GM18505 (cell line): ENCODE data around the gene CNTNAP2.
"Not testable (repeated sequence)": the region's sequence is repeated elsewhere in the genome, so short reads cannot be mapped to it uniquely, and the experiment has no call there.

Source experiments
- ATAC-seq: cut with Tn5 transposase; IDR thresholded peaks from one replicate; pipeline ENCODE4 v1.9.1; 2021; ENCODE audit not compliant: unreplicated experiment
- POLR2A ChIP-seq: IDR thresholded peaks from 4 replicates; pipeline ENCODE4 v1.6.1; 2011; ENCODE audit warnings: borderline replicate concordance; ENCODE audit not compliant: insufficient read depth, insufficient read length; ENCODE audit errors: extremely low read depth

The CNTNAP2 gene

DNA sequence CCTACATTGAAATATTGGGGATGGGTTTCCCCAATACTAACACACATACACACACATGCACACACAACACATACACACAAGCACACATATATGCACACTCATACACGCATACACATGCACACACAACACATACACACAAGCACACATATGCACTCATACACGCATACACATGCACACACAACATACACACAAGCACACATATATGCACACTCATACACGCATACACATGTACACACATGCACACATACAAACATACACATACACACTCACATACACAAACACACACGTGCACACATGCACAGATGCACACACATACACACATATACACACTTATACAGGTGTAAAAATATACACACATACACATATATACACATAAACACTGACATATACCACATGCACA, 2346.6 kb downstream of the CNTNAP2 start:
- ATAC-seq = no peak
- TF ChIP-seq POLR2A = no peak

DNA sequence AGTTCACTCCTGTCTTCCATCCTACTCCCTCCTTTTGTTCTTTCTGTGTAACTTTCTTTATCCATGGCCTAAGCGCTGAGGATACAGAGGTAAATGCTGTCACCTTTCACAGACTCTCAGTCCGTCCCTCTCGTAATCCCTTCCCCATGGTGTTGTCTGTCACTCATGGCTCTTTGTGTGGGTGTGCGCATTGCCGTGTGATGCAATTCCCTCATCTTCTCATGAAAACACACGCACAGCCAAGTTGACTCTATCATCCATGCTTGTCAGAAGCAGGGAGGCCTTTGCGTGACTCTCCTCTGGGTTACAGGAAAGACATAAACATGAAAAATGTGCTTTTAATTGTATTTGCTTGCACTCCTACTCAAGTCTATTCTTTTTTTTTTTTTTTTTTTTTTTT, 2348.3 kb downstream of the CNTNAP2 start:
- TF ChIP-seq POLR2A = no peak
- no peak for ATAC-seq

DNA sequence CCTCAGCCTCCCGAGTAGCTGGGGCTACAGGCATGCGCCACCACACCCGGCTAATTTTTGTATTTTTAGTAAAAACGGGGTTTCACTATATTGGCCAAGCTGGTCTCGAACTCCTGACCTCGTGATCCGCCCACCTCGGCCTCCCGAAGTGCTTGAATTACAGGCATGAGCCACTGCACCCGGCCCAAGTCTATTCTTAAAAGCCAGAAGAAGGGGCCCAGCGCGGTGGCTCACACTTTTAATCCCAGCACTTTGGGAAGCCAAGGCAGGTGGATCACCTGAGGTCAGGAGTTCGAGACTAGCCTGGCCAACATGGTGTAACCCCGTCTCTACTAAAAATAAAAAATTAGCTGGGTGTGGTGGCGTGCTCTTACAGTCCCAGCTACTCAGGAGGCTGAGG, 2348.8 kb downstream of the CNTNAP2 start:
- ATAC-seq = not testable (repeated sequence)

DNA sequence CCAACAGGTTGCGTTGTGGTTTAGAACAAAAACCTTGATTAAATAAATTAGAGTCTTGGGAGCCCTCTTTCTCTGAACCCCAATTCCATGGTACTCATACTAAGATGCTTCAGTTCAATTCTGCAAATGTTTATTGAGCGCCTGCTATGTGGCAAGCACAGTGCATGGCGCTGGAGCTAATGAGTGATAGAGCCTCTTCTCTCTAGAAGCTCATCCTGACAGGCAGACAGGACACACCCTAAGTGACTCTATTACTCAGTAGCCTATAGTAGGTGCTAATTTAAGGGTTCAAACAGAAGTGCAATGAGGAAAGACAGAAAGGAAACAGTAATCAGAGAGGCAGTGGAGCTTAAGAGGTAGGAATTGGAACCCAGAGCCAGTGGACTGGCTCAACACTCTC, 2349.5 kb downstream of the CNTNAP2 start:
- ATAC-seq = no peak
- TF ChIP-seq POLR2A = no peak

DNA sequence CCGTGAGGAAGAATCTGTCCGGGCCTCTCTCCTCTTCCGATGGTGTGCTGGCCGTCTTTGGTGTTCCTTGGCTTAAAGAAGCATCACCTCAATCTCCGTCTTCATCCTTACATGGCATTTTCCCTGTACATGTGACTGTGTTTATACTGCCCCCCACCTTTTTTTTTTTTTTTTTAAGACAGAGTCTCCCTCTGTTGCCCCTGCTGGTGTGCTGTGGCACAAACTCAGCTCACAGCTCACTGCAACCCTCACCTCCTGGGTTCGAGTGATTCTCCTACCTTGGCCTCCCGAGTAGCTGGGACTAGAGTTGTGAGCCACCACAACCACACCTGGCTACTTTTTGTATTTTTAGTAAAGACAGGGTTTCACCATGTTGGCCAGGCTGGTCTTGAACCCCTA, 2352.1 kb downstream of the CNTNAP2 start:
- no peak for ATAC-seq
- no peak for TF ChIP-seq POLR2A
